GM12864 (cell line): ENCODE results near the gene CLIC6.

Experiments
- DNase-seq: peaks from one replicate; pipeline ENCODE4 v3.0.0-alpha.2; 2011; ENCODE audit warnings: low read depth
- H3K4me3 ChIP-seq: 2 replicates; pipeline ENCODE4 v1.5.1; 2011; ENCODE audit warnings: mild to moderate bottlenecking, low read depth, low read length, control low read depth
- TF ChIP-seq, protein P1 (sequence below): IDR thresholded peaks from 2 replicates; pipeline ENCODE4 v1.5.1; 2011; ENCODE audit warnings: low read depth, mild to moderate bottlenecking, moderate library complexity, low read length, control low read depth, inconsistent platforms; ENCODE audit errors: missing control alignments

CLIC6 gene

GRCh38 chr21:34642211-34643075, 26.4 kb upstream of the CLIC6 start:
- H3K4me3 ChIP-seq: no peak overlapping the region
- TF ChIP-seq, protein P1, sequence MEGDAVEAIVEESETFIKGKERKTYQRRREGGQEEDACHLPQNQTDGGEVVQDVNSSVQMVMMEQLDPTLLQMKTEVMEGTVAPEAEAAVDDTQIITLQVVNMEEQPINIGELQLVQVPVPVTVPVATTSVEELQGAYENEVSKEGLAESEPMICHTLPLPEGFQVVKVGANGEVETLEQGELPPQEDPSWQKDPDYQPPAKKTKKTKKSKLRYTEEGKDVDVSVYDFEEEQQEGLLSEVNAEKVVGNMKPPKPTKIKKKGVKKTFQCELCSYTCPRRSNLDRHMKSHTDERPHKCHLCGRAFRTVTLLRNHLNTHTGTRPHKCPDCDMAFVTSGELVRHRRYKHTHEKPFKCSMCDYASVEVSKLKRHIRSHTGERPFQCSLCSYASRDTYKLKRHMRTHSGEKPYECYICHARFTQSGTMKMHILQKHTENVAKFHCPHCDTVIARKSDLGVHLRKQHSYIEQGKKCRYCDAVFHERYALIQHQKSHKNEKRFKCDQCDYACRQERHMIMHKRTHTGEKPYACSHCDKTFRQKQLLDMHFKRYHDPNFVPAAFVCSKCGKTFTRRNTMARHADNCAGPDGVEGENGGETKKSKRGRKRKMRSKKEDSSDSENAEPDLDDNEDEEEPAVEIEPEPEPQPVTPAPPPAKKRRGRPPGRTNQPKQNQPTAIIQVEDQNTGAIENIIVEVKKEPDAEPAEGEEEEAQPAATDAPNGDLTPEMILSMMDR: no peak

DNA sequence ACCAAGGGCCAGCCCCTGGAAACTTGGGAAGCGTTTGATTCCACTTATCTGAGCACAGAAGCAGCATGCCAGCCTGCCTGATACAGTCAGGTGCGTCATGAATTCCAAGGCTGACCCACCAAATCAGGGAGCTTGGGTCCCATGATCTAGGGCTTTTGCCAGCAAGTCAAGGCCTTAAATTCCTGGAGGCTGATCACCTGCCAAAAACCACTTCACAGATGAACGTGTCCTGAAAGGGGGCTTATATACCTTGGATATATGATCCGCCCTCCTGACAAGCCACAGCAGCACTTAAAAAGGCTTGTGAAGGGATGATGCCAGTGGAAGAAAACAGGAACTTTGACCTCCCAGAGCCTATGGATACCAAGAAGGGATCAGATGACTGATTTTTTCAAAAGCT, 24.0 kb upstream of the CLIC6 start:
- TF ChIP-seq, protein P1: no peak
- H3K4me3 ChIP-seq: no peak overlapping the region
- DNase-seq: no peak

More at GRCh38 chr21:34642211-34643075, 26.4 kb upstream of the CLIC6 start:
- peak; percentile 79 for DNase-seq

DNA sequence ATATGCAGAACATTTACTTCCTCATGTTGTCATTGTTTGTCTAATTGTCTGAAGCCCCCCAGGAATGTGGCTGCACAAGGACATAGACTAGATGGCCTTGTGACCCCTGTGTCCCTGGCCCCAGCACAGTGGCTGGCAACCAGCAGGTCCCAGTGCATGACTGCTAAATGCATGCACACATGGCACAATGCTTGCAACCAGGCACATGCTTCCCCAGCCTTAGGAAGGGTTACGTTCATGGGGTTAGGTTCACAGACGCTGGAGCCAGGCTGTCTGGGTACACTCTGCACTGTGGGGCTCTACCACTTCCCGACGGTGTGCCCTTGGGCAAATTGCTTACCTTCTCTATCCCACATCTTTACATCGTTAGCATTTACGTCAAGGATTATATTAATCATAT, 21.2 kb upstream of the CLIC6 start:
- TF ChIP-seq, protein P1: no peak
- DNase-seq: no peak
- H3K4me3 ChIP-seq: no peak overlapping the region

GRCh38 chr21:34648739-34649297, 20.0 kb upstream of the CLIC6 start:
- TF ChIP-seq, protein P1: no peak
- no peak overlapping the region for H3K4me3 ChIP-seq
- DNase-seq: no peak

GRCh38 chr21:34649400-34649799, 19.4 kb upstream of the CLIC6 start:
- TF ChIP-seq, protein P1: no peak
- no peak overlapping the region for H3K4me3 ChIP-seq
- no peak for DNase-seq

- H3K4me3 ChIP-seq: no peak overlapping the region
- DNase-seq: no peak
- TF ChIP-seq, protein P1: no peak
These were observed 17.8 kb upstream of the CLIC6 start for GRCh38 chr21:34650861-34651431.
